K562 (cell line): ENCODE data around the gene PIP5K1B. TPM values are rescaled to one million over a fixed set of nuclear protein-coding genes. Genes with fewer than 3 reads are reported as not detected.
"Not testable (repeated sequence)": the region's sequence is repeated elsewhere in the genome, so short reads cannot be mapped to it uniquely, and the experiment has no call there.

Experiments
- ATAC-seq: fragments of 200-7000 bp; cut with Tn5 transposase; 3 replicates; pipeline ENCODE4 v1.9.1; 2020; ENCODE audit warnings: moderate library complexity
- BruUV-seq: library from RNA; stranded (reverse); fragments of 400-500 nt; replicated peaks from 2 replicates; lab custom pipeline; 2021; lab: Mats Ljungman, UMichigan
- CTCF ChIA-PET: fragments of 300-600 bp; formaldehyde crosslinking; extraction: SDS; loops from one replicate; lab custom pipeline; 2021; ENCODE audit warnings: low intra/inter-chr PET ratio; lab: Yijun Ruan, JAX
- POLR2A ChIA-PET: fragments of 300-600, 350-650 bp; sonication (Branson Sonifier 250); formaldehyde crosslinking; extraction: SDS; loops from one replicate; lab custom pipeline; 2021; ENCODE audit warnings: antibody characterized with exemption, inconsistent platforms; lab: Yijun Ruan, JAX
- DNase-seq, 4 experiments: peaks; one replicate each; pipeline versions ENCODE4 v3.0.0 to v3.0.0-alpha.2; 2011 to 2018; ENCODE audit warnings: low spot score in 3 of 4, mixed read lengths in 3 of 4; ENCODE audit errors: extremely low read depth in 1 of 4
- FAIRE-seq: peaks from 2 replicates; lab custom pipeline; 2011; peaks lifted over from hg19 to GRCh38; lab: Jason Lieb, UNC
- H2AFZ ChIP-seq: 2 replicates; pipeline ENCODE4 v1.6.0; 2011; ENCODE audit warnings: low read depth, low read length, control low read depth, inconsistent platforms
- H3K27ac ChIP-seq: fragments of 200-600 bp; 3 replicates; pipeline ENCODE4 v1.8.0; 2011; ENCODE audit warnings: low read depth, mild to moderate bottlenecking, control low read depth, inconsistent platforms, low read length, moderate library complexity, mixed read lengths; ENCODE audit errors: extremely low read depth
- H3K27me3 ChIP-seq, 2 experiments: fragments of 300-600 bp in 1 of 2; 2 replicates in 1 of 2; 3 replicates in 1 of 2; pipeline versions ENCODE4 v1.6.0 to v1.8.0; 2011; ENCODE audit warnings: inconsistent platforms in 2 of 2, low read length in 2 of 2, mild to moderate bottlenecking in 1 of 2, mixed read lengths in 1 of 2, moderate library complexity in 1 of 2; ENCODE audit not compliant: control insufficient read depth in 2 of 2, insufficient read depth in 2 of 2
- H3K36me3 ChIP-seq: fragments of 300-600 bp; 3 replicates; pipeline ENCODE4 v1.8.0; 2011; ENCODE audit warnings: mild to moderate bottlenecking, low read length, inconsistent platforms; ENCODE audit not compliant: control insufficient read depth, insufficient read depth
- H3K4me1 ChIP-seq, 2 experiments: fragments of 200-600 bp in 1 of 2; replicated peaks in 1 of 2; 2 replicates in 1 of 2; 3 replicates in 1 of 2; pipeline versions ENCODE4 v1.5.1 to v1.8.0; 2011; ENCODE audit warnings: inconsistent platforms in 2 of 2, low read length in 2 of 2, mild to moderate bottlenecking in 1 of 2, mixed read lengths in 1 of 2, moderate library complexity in 1 of 2; ENCODE audit not compliant: control insufficient read depth in 2 of 2, insufficient read depth in 2 of 2
- H3K4me2 ChIP-seq: 2 replicates; pipeline ENCODE4 v1.6.1; 2011; ENCODE audit warnings: low read length, control low read depth, inconsistent platforms, mixed read lengths; ENCODE audit not compliant: insufficient read depth
- H3K4me3 ChIP-seq: fragments of 200-600 bp; sonication (generic), shearing (Covaris generic); 2 replicates; pipeline ENCODE4 v1.5.1; 2016; ENCODE audit warnings: control low read depth, inconsistent platforms
- H3K79me2 ChIP-seq: fragments of 200-600 bp; 3 replicates; pipeline ENCODE4 v1.8.0; 2011; ENCODE audit warnings: low read length, inconsistent platforms; ENCODE audit not compliant: control insufficient read depth, insufficient read depth
- H3K9ac ChIP-seq, 2 experiments: 2 replicates each; pipeline versions ENCODE4 v1.6.0 to v1.6.1; 2011; ENCODE audit warnings: low read depth in 2 of 2, low read length in 2 of 2, control low read depth in 1 of 2, inconsistent platforms in 1 of 2, mild to moderate bottlenecking in 1 of 2, mixed read lengths in 1 of 2; ENCODE audit not compliant: insufficient read depth in 1 of 2
- H3K9me1 ChIP-seq: one replicate; pipeline ENCODE4 v1.6.0; 2011; ENCODE audit warnings: inconsistent platforms, mild to moderate bottlenecking, low read length, moderate library complexity; ENCODE audit not compliant: control insufficient read depth, insufficient read depth
- H3K9me3 ChIP-seq: replicated peaks from 2 replicates; pipeline ENCODE4 v1.5.1; 2011; ENCODE audit warnings: low read depth, low read length, inconsistent platforms; ENCODE audit not compliant: control insufficient read depth, insufficient read depth
- H4K20me1 ChIP-seq: replicated peaks from 2 replicates; pipeline ENCODE4 v1.6.1; 2011; ENCODE audit warnings: low read length, inconsistent platforms, mixed read lengths; ENCODE audit not compliant: control insufficient read depth, insufficient read depth
- ATF3 ChIP-seq, 2 experiments: fragments of 450-650 bp in 1 of 2; sonication (generic) in 1 of 2; formaldehyde crosslinking in 1 of 2; IDR thresholded peaks in 1 of 2; conservative IDR thresholded peaks in 1 of 2; 2 replicates each; pipeline versions ENCODE4 v1.6.1 to v1.8.1; 2016 to 2023; ENCODE audit warnings: mild to moderate bottlenecking in 2 of 2, moderate library complexity in 2 of 2, inconsistent platforms in 1 of 2, missing genetic modification reagents in 1 of 2
- CBX5 ChIP-seq: IDR thresholded peaks from 2 replicates; pipeline ENCODE4 v1.6.1; 2014; ENCODE audit warnings: low read depth, borderline replicate concordance
- JUND ChIP-seq, 2 experiments: IDR thresholded peaks; 2 replicates in 1 of 2; 3 replicates in 1 of 2; pipeline ENCODE4 v1.6.1; 2011; ENCODE audit warnings: borderline replicate concordance in 2 of 2, low read depth in 2 of 2, low read length in 2 of 2, improper control_type of control experiment in 1 of 2, missing biosample characterization in 1 of 2, missing genetic modification characterization in 1 of 2, missing genetic modification reagents in 1 of 2
- MAFK ChIP-seq: IDR thresholded peaks from 2 replicates; pipeline ENCODE4 v1.6.1; 2011; ENCODE audit warnings: low read length, improper control_type of control experiment
- NFE2 ChIP-seq: IDR thresholded peaks from 2 replicates; pipeline ENCODE4 v1.6.1; 2014; ENCODE audit warnings: antibody characterized with exemption, low read depth
- RBM25 ChIP-seq: fragments of 200-400 bp; formaldehyde crosslinking; IDR thresholded peaks from 2 replicates; pipeline ENCODE4 v1.6.1; 2018; ENCODE audit warnings: low read length, low read depth, moderate library complexity; ENCODE audit not compliant: severe bottlenecking
- TEAD2 ChIP-seq: fragments of 450-650 bp; IDR thresholded peaks from 2 replicates; pipeline ENCODE4 v1.6.1; 2016; ENCODE audit warnings: missing genetic modification characterization, control low read depth, missing compliant biosample characterization
- ZNF146 ChIP-seq: IDR thresholded peaks from one replicate; pipeline ENCODE4 v1.6.1; 2018; ENCODE audit warnings: missing compliant biosample characterization; ENCODE audit not compliant: unreplicated experiment
- ZNF384 ChIP-seq: IDR thresholded peaks from 2 replicates; pipeline ENCODE4 v1.6.1; 2012; ENCODE audit warnings: low read depth, low read length, improper control_type of control experiment
- WGBS: fragments of 100-300 bp; shearing (Covaris generic); methylation state at CpG from one replicate; pipeline ENCODE4 v1.1.6; 2016; ENCODE audit warnings: low coverage, mixed read lengths; ENCODE audit not compliant: insufficient coverage; ENCODE audit errors: missing lambda C conversion rate; 5-methylcytosine and 5-hydroxymethylcytosine counted together
- in situ Hi-C: fragments of 300-500 bp; cut with MboI; formaldehyde crosslinking; loops from 4 replicates; pipeline ENCODE4 v1.15.0; 2018; ENCODE audit warnings: inconsistent platforms, mixed read lengths
- intact Hi-C: fragments of 100-400 bp; cut with micrococcal nuclease; formaldehyde crosslinking; loops from 2 replicates; pipeline ENCODE4 v1.14.2; 2022
- polyA plus RNA-seq, 8 experiments: library from polyadenylated mRNA; depleted of rRNA in 4 of 8; stranded (reverse) in 5 of 8; unstranded in 3 of 8; fragments of >200 nt; fragmentation: Nextera tagmentation in 2 of 8; fragmentation: Illumina TruSeq in 1 of 8; extraction: Ambion mirVana in 2 of 8; extraction: Trizol in 1 of 8; gene quantifications; 2 replicates each; pipeline versions ENCODE4 v1.2.1 to v1.2.3, GENCODE V29; 2011 to 2014; ENCODE audit warnings: inconsistent platforms in 1 of 8, missing spikeins in 1 of 8
- total RNA-seq, 7 experiments: library from RNA; depleted of rRNA in 6 of 7; stranded (reverse); fragments of >200 nt in 6 of 7; fragmentation: Illumina TruSeq in 2 of 7; extraction: Trizol in 2 of 7; gene quantifications; 2 replicates each; pipeline versions ENCODE4 v1.2.1 to v1.2.3, GENCODE V29; 2011 to 2021; ENCODE audit warnings: low replicate concordance in 1 of 7
- TF ChIP-seq, protein P1 (sequence below): sonication (generic); formaldehyde crosslinking; IDR thresholded peaks from 2 replicates; pipeline ENCODE4 v1.8.0; 2022; ENCODE audit warnings: missing genetic modification reagents, mild to moderate bottlenecking, moderate library complexity, borderline replicate concordance
- TF ChIP-seq, protein P2 (sequence below): sonication (generic); IDR thresholded peaks from 2 replicates; pipeline ENCODE4 v1.6.1; 2016

PIP5K1B gene
- total and polyA plus RNA-seq, 9 of the 15 experiments (the other 6 are each of a cell fraction or from before 2014, with no cell fraction given): 3.1 to 12.9 (median 7.4) TPM

DNA sequence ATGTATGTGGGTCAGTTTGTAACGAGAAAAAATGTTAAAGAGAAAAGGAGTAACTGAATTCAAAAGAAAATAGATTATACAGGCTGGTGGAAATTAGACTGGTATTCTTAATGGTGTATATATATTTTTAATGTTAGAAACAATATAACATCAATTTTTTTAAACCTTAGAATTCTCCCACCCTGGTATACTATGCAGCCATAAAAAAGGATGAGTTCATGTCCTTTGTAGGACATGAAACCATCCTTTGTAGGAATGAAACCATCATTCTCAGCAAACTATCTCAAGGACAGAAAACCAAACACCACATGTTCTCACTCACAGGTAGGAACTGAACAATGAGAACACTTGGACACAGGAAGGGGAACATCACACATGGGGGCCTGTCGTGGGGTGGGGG is 5.4 kb upstream of the PIP5K1B start:
- H4K20me1 ChIP-seq, H3K36me3 ChIP-seq, H3K9me3 ChIP-seq, H3K9me1 ChIP-seq, CTCF ChIA-PET, BruUV-seq, H3K79me2 ChIP-seq, H3K4me3 ChIP-seq, ATAC-seq, DNase-seq, FAIRE-seq, H3K27me3 ChIP-seq, POLR2A ChIA-PET: not testable (repeated sequence)
- Histone ChIP-seq H2AFZ (peak overlapping the region; percentile 97), H3K9ac (peak overlapping the region in 1 of 2 experiments; percentile 54; a peak in 1 of 4 replicates), H3K4me1 (peaks cover 8 to 29% of the 10 kb centered on the region in 2 experiments), H3K4me2 (peak overlapping the region; percentile 17; the same call in 1 of the 2 replicates), H3K27ac (peak overlapping the region; percentile 77; the same call in 2 of the 3 replicates)
- in situ Hi-C loops: loop anchor here (5.0 kb wide), 1 partner anchor 78 kb away; no protein-coding TSS in a partner anchor
- intact Hi-C loops: loop anchor here (2.0 kb wide), 1 partner anchor 299 kb away; no protein-coding TSS in a partner anchor
- peak; percentile 91 for TF ChIP-seq ZNF146
- TF ChIP-seq RBM25: peak; percentile 25
- 86% methylated on average over 1 of the region's 2 CpGs for WGBS

DNA sequence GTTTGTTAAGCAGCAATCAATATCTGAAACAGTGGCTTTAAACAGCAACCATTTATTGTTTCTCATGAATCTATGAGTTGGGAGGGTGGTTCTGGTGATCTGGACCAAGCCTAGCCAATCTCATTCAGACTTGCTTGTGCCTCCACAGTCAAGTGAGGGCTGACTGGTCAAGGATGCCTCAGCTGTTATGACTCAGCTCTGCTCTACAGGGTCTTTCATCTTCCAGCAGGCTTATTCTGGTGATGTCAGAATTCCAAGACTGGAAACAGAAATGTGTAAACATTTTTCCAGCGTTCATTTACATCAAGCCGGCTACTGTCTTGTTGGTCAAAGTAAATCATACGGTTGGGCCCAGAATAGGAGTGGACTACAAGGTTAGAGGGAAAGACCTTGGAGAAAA is 2.5 kb upstream of the PIP5K1B start:
- Histone ChIP-seq H3K27me3 (no peaks in the 10 kb centered on the region), H3K4me3 (no peak overlapping the region), H3K4me2 (no peak overlapping the region), H3K79me2 (peaks cover 18% of the 10 kb centered on the region), H2AFZ (peak overlapping the region; percentile 34; the same call in 1 of the 2 replicates), H3K27ac (no peak overlapping the region), H4K20me1 (no peaks in the 10 kb centered on the region), H3K4me1 (peaks cover 19 to 33% of the 10 kb centered on the region in 2 experiments), H3K9ac (no peak overlapping the region), H3K9me3 (no peaks in the 10 kb centered on the region; the same call in 1 of the 2 replicates), H3K36me3 (no peaks in the 10 kb centered on the region), H3K9me1 (no peaks in the 10 kb centered on the region)
- CTCF ChIA-PET: no interaction called here
- POLR2A ChIA-PET: interaction anchor here (2.5 kb wide), 1 partner anchor 10 kb away, joined by 7 read pairs; no protein-coding TSS in a partner anchor
- DNase-seq (peak; percentile 16 to 57 (median 36)), ATAC-seq (no peak), FAIRE-seq (peak; percentile 78)
- intact Hi-C loops (no loop called here), in situ Hi-C loops (loop anchor here (5.0 kb wide), 1 partner anchor 75 kb away; no protein-coding TSS in a partner anchor)
- BruUV-seq: no TSS peak
- 40% methylated on average over 3 of the region's 3 CpGs for WGBS
- TF ChIP-seq CBX5 (no peak), MAFK (0 out of 2 replicates have a peak, but pooled peaks have one; percentile 35), TEAD2 (tag) (no peak), ZNF384 (no peak), ATF3 (IDR thresholded peaks at IDR 0.05) (peak; percentile 79), ATF3 (CRISPR knock-in tag; conservative IDR thresholded peaks at IDR 0.05) (no peak), NFE2 (peak; percentile 38), JUND (IDR thresholded peaks at IDR 0.05; ENCODE audit: borderline replicate concordance, low read depth, low read length) (peak; percentile 80), JUND (tag; IDR thresholded peaks at IDR 0.05; ENCODE audit: borderline replicate concordance, low read depth, low read length) (peak; percentile 63; the same call in 2 of the 3 replicates)
- TF ChIP-seq, protein P1, sequence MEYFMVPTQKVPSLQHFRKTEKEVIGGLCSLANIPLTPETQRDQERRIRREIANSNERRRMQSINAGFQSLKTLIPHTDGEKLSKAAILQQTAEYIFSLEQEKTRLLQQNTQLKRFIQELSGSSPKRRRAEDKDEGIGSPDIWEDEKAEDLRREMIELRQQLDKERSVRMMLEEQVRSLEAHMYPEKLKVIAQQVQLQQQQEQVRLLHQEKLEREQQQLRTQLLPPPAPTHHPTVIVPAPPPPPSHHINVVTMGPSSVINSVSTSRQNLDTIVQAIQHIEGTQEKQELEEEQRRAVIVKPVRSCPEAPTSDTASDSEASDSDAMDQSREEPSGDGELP: peak; percentile 77
- TF ChIP-seq, protein P2, sequence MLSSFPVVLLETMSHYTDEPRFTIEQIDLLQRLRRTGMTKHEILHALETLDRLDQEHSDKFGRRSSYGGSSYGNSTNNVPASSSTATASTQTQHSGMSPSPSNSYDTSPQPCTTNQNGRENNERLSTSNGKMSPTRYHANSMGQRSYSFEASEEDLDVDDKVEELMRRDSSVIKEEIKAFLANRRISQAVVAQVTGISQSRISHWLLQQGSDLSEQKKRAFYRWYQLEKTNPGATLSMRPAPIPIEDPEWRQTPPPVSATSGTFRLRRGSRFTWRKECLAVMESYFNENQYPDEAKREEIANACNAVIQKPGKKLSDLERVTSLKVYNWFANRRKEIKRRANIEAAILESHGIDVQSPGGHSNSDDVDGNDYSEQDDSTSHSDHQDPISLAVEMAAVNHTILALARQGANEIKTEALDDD: peak; percentile 48; the same call in 1 of the 2 replicates
